GM19438 (cell line): ENCODE measurements around the gene ADAM10.

ENCODE experiments used
- ATAC-seq: cut with Tn5 transposase; IDR thresholded peaks from one replicate; pipeline ENCODE4 v1.9.1; 2021; ENCODE audit warnings: low read depth; ENCODE audit not compliant: unreplicated experiment

Gene ADAM10

DNA sequence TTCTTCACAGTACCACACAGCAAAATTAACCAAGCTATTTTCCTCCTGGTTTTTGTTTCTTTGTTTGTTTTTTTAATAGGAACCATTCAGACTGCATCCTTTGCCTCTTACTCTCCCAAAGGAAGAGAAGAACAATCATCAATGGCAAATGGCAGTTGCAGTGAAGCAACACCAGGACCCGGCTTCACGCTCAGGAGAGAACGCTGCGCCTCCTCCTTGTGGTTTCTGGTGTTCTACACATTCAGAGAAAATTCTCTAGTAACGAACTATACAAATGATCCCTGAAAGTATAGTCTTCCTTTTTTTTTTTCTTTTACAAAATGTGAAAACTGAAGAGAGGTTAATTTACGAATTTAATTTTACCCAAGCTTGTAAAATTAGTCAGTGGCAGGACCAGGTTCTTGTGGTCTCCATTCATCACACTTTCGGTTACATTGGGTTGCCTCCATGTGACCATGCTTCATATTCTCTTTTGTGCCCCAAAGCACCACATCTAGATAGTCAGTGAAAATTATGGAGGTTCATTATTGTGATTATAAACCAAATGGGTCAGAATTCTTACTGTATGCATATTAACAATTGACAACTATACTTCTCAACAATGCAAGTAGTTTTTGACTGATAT lies 11.0 kb upstream of the ADAM10 start:
- ATAC-seq, result no peak

DNA sequence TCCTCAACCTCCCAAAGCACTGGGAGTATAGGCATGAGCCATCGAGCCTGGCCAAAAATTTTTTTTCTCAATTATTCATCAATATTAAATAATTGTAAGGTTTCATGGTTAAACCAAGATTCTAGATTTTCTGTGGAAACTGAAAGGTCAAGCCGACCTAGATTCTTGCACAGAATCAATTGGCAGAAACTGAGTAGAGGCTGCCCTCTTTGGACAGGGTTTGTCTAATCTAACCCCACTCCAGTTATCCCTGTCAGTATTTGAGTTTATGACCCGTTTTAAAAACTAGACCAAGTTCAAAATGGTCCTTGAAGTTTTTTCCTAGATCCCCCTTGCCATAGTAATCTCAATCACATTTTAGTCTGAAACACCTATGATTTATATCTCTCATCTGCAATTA lies 8.6 kb upstream of the ADAM10 start:
- no peak for ATAC-seq

DNA sequence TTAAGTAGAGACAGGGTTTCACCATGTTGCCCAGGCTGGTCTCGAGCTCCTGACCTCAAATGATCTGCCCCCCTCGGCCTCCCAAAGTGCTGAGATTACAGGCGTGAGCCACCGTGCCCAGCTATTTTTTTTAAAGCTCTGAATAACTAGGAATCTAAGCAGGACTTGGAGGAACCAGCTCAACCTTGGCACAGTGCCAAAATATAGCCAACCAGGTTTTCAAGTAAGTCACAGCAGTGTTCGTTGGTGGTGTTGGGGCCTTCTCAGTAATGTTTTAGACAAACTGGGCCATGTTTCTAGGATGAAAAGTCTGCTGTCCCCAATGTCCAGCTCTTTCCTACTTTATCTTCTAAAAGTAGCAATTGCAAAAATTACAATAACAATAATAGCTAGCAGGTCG lies 6.4 kb upstream of the ADAM10 start:
- ATAC-seq, result no peak

DNA sequence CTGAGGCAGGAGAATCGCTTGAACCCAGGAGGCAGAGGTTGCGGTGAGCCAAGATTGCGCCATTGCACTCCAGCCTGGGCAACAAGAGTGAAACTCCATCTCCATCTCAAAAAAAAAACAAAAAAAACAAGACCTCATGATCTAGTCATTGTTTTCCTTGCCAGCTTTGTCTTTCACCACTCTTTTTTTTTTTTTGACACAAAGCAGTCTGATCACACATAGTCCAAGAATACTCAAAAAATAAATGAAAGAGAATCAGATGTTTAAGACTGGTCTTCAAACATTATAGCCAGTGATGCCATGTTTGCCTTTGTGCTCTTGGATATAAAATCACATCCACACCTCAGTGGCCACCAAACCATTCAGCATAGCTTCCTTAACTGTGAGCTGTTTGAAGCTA lies 5.8 kb upstream of the ADAM10 start:
- ATAC-seq, result no peak

DNA sequence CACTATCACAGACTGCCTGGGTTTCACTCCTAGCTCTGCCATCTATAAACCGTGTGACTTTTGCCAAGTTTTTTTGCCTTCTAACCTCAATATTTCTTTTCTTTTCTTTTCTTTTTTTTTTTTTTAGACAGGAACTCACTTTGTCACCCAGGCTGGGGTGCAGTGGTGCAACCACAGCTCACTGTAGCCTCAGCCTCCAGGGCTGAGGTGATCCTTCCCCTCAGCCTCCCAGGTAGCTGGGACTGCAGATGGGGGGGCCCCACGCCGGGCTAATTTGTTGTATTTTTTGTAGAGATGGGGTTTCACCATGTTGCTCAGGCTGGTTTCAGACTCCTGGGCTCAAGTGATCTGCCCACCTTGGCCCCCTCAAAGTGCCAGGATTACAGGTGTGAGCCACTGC lies 3.2 kb upstream of the ADAM10 start:
- no peak for ATAC-seq

DNA sequence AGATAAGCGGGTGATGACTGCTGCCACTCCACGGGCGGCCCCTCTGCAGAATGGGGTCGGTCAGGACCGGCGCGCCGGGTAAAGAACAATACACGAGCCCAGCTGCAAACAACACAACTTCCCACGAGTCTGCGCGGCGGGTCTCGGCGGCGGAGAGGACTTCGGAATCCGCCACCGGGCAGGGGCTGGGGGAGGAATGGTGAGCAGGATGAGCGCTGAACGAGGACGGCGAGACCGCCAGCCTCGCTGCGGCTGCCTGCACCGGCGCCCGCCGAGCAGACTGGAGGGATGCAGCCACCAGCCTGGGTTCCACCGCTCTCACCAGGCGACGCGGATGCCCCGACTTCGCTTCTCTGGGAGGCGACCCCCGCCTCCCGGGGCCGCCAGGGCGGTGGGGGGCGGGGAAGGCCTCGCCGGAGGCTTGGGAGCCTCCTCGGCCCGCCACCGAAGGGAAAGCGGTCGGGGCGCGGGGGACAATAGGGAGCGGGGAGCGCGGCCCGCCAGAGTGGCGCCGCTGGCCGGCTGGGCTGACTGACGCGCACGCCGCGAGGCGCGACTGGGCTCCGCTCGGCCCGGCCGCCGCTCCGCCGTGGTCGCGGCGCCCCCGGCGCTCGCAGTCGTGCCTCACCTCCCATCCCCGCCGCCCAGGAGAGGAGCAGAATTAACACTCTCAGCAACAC lies 515 bp downstream of the ADAM10 start:
- ATAC-seq, result peak; percentile 34

DNA sequence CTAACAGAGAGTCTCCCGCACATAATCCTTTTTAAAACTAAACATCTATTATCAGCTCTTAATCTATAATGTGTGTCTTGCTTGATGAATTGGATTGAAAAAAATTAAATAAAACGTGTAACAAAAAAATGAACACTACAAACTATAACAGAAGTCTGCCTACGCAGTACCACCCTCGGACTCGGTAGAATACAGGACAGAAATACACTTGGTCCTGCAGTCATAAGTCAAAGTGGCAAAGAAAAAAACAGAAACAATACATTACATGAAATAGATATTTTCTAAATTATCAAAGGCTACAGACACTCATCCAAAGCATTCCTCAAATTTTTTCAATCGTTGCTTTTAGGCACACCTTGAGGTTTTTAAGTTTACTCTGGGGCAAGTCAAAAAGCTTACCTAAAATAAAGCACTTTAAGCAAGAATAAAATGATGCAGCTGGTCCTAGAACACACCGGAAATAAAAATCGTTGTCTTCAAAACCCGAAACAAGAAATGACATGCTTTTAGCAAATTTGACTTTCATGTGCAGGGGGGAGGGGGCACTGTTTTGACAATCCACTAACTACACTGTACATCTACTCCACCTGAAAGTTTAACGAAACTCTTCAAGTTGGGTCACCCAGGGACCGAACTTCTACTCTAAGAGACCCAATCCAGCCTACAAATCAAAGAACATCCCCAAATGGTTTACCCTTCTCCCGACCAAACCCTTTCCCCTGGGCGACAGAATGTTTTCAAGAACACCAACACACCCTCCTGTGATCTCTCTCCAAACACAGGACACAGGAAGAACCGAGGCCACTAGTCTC lies 1.3 kb downstream of the ADAM10 start:
- peak; percentile 15 for ATAC-seq

DNA sequence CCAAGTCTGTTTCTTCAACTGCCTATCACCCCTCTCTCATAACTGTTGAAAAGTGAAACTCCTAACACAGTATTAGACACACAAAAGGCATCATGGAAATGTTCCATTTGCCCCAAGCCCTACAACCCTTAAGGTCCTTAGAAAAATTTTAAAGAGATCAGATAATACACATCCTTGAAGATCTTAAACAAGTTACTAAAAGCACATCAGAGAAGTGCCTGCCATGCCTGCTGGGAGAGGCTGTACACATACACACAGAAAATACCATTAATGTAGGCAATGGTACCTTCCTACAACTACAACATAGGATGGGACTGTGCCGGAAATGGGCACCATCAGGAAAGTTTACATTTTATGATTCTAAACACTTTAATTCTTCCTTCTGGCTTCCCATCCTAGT lies 3.3 kb downstream of the ADAM10 start:
- no peak for ATAC-seq

DNA sequence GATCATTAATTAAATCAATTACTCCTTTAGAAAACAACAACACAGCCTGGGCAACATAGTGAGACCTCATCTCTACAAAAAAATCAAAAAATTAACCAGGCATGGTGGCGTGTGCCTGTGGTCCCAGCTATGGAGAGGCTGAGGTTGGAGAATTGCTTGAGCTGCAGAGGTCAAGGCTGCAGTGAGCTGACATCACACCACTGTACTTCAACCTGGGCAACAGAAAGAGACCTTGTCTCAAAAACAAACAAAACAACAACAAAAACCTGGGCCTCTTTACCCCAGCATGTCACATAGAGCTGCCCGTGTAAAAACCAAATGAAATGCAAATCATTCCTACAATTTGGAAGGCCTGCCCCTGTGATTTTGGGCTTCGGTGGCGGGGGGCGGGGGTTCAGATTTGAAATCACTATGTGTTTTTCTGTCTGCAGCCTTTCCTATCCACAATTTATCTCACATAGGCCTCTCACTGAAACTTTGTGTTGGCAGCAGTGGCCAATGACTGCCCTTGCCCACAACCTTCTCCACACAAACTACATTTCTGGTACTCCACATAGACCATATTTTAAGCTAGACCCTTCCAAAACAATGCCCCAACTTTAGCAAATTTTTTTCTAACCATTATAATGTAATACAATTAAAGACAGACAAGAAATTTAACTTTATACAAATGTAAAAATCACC lies 6.5 kb downstream of the ADAM10 start:
- no peak for ATAC-seq

DNA sequence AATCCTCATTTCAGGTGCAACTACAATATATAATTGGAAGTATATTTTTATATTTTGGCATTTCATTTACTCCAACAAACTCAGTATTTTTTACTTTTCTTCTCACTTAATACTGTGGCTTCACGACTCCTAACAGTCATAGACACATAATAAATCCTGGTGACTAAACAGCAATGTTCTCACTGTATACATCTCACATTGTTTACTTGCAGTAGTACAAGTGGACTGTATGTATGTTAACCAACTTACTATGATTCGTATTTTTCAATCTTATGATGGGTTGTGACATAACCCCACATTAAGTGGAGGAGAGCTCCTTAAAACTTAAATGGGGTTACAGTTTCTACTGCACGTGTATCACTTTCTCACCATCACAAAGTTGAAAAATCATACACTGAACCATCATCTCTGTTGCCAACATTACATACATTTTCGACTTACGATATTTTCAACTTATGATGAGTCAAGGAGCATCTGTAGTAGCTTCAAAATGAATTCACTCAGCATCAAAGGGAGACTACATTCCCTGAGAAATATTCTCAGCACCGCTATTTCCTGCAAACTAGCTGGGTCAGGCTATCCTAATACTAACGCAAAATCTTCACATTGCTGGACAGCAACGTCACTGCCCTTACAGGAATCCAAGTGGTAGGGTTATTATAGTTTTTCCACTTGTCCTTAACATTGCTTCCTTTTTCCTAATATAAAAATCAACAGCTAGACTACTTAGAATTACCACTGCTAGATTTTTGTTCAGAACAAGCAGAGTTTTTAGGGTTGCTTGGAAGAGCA lies 7.3 kb downstream of the ADAM10 start:
- ATAC-seq, result no peak

DNA sequence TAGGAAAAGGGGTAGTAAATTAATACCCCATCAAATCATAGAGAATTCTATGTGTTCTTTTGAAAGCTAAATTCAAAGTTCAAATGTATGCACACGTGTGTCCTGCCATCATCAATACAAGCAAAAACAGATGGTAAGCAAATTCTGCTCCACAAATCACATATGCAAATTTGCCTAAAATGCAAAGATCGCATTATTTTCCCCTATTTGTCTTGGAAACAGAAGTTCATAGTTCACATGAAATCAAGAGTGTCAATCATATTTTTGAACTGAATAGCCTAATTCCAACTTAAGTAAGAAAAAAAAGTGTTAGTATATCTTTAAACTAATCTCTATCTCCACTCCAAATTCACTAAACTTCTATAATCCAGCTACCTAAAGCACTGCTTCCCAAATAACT lies 8.5 kb downstream of the ADAM10 start:
- no peak for ATAC-seq

DNA sequence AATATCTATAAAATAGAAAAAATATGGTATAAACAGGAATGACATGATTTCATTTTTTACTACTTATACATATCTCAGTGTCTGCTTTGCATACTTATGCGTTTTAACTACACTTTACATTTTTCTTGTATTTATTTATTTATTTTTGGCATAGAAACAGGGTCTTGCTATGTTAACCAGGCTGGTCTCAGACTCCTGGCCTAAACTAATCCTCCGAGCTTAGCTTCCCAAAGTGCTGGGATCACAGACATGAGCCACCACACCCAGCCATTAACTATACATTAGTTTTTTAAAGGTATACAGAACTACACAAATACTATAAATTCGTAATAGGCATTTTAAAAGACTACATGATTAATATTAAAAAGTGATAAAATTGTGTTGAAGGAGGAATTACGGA lies 9.1 kb downstream of the ADAM10 start:
- no peak for ATAC-seq

DNA sequence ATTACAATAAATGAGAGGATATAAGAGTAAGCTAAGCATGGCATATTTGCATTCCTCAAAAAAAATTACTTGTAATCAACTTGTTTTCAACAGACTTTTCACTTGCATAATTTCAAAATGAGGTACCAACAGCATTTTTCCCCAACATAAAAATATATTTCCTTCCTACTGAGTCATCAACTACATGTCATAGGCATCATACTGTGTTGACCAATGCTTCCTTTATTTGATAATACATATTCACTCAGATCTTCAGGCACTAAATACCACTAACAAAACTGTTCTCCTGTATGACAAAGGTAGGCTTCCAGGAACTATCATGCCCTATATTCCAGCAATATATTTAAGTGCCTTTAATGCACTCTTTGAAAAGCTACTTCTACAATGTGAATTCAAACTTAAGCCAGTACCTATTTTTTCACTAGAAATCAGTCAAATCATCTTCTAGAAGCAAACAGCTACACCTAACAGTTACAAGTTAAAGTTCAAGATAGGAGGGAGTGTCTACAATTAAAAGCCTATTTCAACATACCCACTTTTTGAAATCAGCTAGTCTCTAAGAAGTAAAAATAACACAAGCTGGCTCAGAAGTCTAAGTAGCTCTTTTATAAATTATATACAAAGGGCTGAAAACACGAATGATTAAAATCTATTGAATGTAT lies 11.3 kb downstream of the ADAM10 start:
- no peak for ATAC-seq

DNA sequence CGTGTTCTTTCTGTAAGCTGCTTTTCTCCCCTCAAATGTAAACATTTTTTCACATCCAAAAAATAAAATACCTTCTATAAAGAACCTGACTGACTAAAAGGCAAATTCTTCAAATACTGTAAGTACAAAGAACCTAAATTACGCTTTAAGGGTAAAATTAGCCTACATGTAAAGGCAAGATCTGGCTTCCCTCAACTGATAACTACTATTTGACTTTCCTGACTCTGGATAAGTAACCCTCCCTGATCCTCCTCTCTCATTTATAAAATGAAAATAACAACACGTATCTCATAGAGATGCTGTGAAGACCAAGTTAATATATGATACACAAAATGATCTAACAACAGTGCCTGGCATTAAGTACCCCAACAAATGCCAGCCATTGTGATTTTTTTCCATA lies 12.2 kb downstream of the ADAM10 start:
- ATAC-seq, result no peak

DNA sequence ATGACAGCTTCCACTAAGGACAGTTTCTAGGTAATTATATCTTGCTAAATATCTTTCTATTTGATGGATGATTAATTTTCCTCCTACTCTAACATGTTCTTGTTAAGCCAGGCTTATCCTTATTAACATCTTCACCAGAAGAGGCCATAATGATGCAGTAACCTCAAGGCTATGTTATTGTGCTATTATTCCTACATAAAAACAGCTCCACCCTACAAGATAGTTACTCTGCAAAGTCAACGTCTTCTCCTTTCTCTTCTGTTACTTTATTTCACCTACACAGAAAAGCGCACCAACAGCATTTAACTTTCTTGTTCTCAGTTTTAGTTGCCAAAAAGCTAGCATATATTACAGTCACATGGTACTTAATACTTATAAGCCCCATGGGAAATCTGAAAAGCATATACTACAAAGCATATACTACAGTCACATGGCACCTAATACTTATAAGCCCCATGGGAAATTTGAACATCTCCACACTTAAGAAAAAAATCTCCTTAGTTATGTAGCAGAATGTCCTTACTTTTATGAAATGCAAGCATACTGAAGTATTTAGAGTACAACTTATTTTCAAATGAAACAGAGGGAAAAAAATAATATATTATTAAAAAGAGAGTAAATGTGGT lies 13.4 kb downstream of the ADAM10 start:
- no peak for ATAC-seq

DNA sequence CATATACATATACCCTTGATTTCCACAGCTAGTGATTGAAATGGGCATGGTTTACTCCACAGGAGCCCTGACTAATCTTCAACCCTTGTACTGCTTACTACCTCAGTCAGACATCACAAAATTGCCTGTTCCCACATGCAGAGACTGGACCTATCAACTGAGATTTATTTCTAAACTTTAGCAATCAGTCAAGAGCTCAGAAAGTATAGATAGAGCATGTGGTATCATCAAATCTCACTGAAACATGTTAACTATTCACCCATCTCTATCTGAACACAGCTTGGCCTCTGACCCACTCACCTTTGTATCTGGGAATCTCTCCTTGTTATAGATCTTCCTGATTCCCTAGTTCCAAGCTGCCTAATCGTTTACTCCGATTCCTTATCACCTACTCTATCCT lies 14.6 kb downstream of the ADAM10 start:
- ATAC-seq, result no peak

DNA sequence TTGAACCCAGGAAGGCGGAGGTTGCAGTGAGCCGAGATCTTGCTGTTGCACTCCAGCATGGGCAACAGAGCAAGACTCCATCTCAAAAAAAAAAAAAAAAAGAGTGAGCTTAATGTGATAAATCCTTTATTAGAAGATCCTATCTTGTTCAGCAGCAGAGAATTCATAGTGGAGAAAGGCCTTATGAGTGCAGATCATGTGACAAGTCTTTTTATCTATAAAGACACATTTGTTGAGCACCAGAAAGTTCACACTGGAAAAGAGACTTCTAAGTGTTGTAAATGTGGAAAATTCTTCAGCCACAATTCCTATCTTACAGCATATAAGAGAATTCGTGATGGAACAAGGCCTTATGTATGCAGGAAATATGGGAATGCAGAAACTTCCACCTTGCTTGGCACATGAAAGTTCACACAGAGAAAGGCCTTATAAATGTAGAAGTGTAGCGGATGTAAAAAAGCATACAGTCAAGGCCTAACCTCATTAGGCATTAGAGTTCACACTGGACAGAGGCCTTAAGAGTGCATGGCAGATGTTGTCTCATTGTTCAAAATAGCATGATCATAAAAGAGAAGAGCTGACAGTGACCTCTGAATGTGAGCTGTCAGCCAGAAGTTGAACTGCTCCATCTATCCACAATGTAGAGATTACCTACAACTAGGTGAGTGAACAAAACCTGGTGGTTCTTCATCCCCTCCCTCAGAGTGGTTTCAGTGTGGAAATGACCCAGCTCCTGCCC lies 16.7 kb downstream of the ADAM10 start:
- no peak for ATAC-seq

DNA sequence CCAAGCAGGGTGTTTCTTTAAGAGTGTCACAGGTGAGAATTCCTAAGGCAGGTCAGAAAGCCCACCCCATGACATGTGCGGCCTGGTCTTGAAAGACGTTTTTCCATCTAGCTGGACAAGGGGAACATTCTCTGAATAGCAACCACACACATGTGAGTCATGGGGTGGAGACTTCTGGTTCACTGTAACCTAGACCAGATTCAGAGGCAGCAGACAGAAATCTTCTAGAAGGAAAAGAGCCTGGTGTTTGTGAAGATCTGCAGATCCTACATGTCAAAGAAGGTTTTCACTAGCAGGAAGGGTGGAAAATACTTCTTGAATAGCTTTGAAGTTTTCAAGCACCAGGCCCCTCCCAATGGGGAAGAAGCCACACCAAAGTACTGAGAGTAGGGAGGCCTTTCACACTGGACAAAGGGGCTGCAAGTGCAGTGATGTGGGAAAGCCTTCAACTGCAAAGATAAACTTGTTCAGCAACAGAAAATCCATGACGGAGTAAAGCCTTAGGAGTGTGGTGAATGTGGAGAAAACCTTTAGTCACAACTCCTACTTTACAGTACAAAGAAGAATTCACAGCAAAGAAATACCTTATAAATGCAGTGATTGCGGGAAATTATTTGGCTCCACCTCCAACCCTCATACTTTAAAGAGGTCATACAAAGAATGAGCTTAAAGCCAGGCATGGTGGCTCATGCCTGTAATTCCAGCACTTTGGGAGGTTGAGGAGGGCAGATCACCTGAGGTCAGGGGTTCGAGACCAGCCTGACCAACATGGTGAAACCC lies 17.6 kb downstream of the ADAM10 start:
- ATAC-seq, result no peak
